Endothelial cell of umbilical vein (primary cell): ENCODE data around the gene LOXL1. TPM values are rescaled to one million over a fixed set of nuclear protein-coding genes. Genes with fewer than 3 reads are reported as not detected.

Experiments
- BruUV-seq: library from RNA; stranded (reverse); fragments of 400-500 nt; replicated peaks from 2 replicates; lab custom pipeline; 2021; lab: Mats Ljungman, UMichigan
- CTCF ChIA-PET: fragments of 300-600, 350-600 bp; sonication (Branson Sonifier 250); formaldehyde crosslinking; loops from one replicate; lab custom pipeline; 2021; ENCODE audit warnings: antibody characterized with exemption, inconsistent platforms; lab: Charles Lee
- POLR2A ChIA-PET: fragments of 300-600, 350-600 bp; sonication (Branson Sonifier 250); formaldehyde crosslinking; loops from one replicate; lab custom pipeline; 2021; ENCODE audit warnings: antibody characterized with exemption, inconsistent platforms; lab: Charles Lee
- DNase-seq: peaks from one replicate; pipeline ENCODE4 v3.0.0-alpha.2; 2011; ENCODE audit warnings: low read depth, low spot score
- FAIRE-seq: peaks from 2 replicates; lab custom pipeline; 2011; peaks lifted over from hg19 to GRCh38; lab: Jason Lieb, UNC
- H2AFZ ChIP-seq: 2 replicates; pipeline ENCODE4 v1.6.0; 2012; ENCODE audit warnings: low read depth, low read length, control low read depth, inconsistent platforms
- H3K27ac ChIP-seq: 2 replicates; pipeline ENCODE4 v1.5.1; 2011; ENCODE audit warnings: low read depth, mild to moderate bottlenecking, control low read depth, low read length, moderate library complexity; ENCODE audit not compliant: insufficient read depth
- H3K27me3 ChIP-seq, 2 experiments: 2 replicates each; pipeline versions ENCODE4 v1.6.0 to v1.6.1; 2011; ENCODE audit warnings: low read length in 2 of 2, mixed read lengths in 1 of 2; ENCODE audit not compliant: control insufficient read depth in 2 of 2, insufficient read depth in 2 of 2
- H3K36me3 ChIP-seq, 2 experiments: 2 replicates in 1 of 2; 3 replicates in 1 of 2; pipeline ENCODE4 v1.5.1; 2011; ENCODE audit warnings: low read length in 2 of 2, mild to moderate bottlenecking in 1 of 2, moderate library complexity in 1 of 2; ENCODE audit not compliant: control insufficient read depth in 2 of 2, insufficient read depth in 2 of 2; ENCODE audit errors: extremely low read depth in 1 of 2
- H3K4me1 ChIP-seq: 3 replicates; pipeline ENCODE4 v1.5.1; 2011; ENCODE audit warnings: mild to moderate bottlenecking, low read length; ENCODE audit not compliant: control insufficient read depth, insufficient read depth; ENCODE audit errors: extremely low read depth
- H3K4me2 ChIP-seq: 2 replicates; pipeline ENCODE4 v1.6.1; 2011; ENCODE audit warnings: low read length, control low read depth, mixed read lengths; ENCODE audit not compliant: insufficient read depth
- H3K4me3 ChIP-seq, 3 experiments: fragments of 200-600 bp in 1 of 3; sonication (generic), shearing (Covaris generic) in 1 of 3; replicated peaks in 1 of 3; 2 replicates each; pipeline ENCODE4 v1.5.1; 2011 to 2016; ENCODE audit warnings: control low read depth in 3 of 3, low read length in 3 of 3, mild to moderate bottlenecking in 2 of 3, inconsistent platforms in 1 of 3, low read depth in 1 of 3, moderate library complexity in 1 of 3; ENCODE audit not compliant: insufficient read depth in 1 of 3
- H3K79me2 ChIP-seq: 2 replicates; pipeline ENCODE4 v1.6.0; 2012; ENCODE audit warnings: low read length, inconsistent platforms; ENCODE audit not compliant: control insufficient read depth, insufficient read depth
- H3K9ac ChIP-seq: replicated peaks from 2 replicates; pipeline ENCODE3; 2011; ENCODE audit warnings: low read length, control low read depth; ENCODE audit not compliant: insufficient read depth; ENCODE audit errors: extremely low read depth
- H3K9me1 ChIP-seq: replicated peaks from 3 replicates; pipeline ENCODE4 v1.6.0; 2011; ENCODE audit warnings: mild to moderate bottlenecking, low read length; ENCODE audit not compliant: control insufficient read depth, insufficient read depth; ENCODE audit errors: extremely low read depth
- H3K9me3 ChIP-seq: replicated peaks from 2 replicates; pipeline ENCODE4 v1.5.1; 2012; ENCODE audit warnings: low read length, inconsistent platforms; ENCODE audit not compliant: control insufficient read depth, insufficient read depth
- H4K20me1 ChIP-seq: replicated peaks from 2 replicates; pipeline ENCODE3; 2011; ENCODE audit warnings: mild to moderate bottlenecking, low read length; ENCODE audit not compliant: control insufficient read depth, insufficient read depth; ENCODE audit errors: extremely low read depth
- EZH2 ChIP-seq: IDR thresholded peaks from 2 replicates; pipeline ENCODE4 v1.6.1; 2012; ENCODE audit warnings: borderline replicate concordance, low read depth, mild to moderate bottlenecking, moderate library complexity, low read length, inconsistent platforms; ENCODE audit not compliant: severe bottlenecking
- FOS ChIP-seq: IDR thresholded peaks from 2 replicates; pipeline ENCODE4 v1.6.1; 2011; ENCODE audit warnings: mild to moderate bottlenecking, low read length, moderate library complexity, borderline replicate concordance; ENCODE audit not compliant: insufficient read depth
- JUN ChIP-seq: IDR thresholded peaks from 2 replicates; pipeline ENCODE4 v1.6.1; 2011; ENCODE audit warnings: borderline replicate concordance, low read depth; ENCODE audit not compliant: insufficient read length, insufficient read depth
- MYC ChIP-seq: IDR thresholded peaks from one replicate; pipeline ENCODE4 v1.6.1; 2011; ENCODE audit warnings: mild to moderate bottlenecking, low read depth, low read length
- POLR2A ChIP-seq: IDR thresholded peaks from 2 replicates; pipeline ENCODE4 v1.6.1; 2012; ENCODE audit warnings: low read depth, mild to moderate bottlenecking, control low read depth, low read length
- POLR2AphosphoS5 ChIP-seq: IDR thresholded peaks from 2 replicates; pipeline ENCODE4 v1.6.1; 2012; ENCODE audit warnings: low read depth, mild to moderate bottlenecking, control low read depth, low read length, moderate library complexity; ENCODE audit not compliant: insufficient read depth
- dilution Hi-C: fragments of 300-500 bp; cut with MboI; formaldehyde crosslinking; loops from one replicate; pipeline ENCODE4 v1.15.0; 2019; ENCODE audit warnings: low sequenced_read_pairs; ENCODE audit not compliant: extremely low pct_ligation_motif_present
- intact Hi-C: fragments of 100-400 bp; cut with micrococcal nuclease; formaldehyde crosslinking; loops from one replicate; pipeline ENCODE4 v1.10.0; 2022
- polyA plus RNA-seq, 4 experiments: library from polyadenylated mRNA; depleted of rRNA in 3 of 4; stranded (reverse) in 3 of 4; unstranded in 1 of 4; fragments of >200 nt; gene quantifications; 2 replicates each; pipeline versions ENCODE4 v1.2.1 to v1.2.3, GENCODE V29; 2011 to 2012; ENCODE audit warnings: missing spikeins in 1 of 4
- total RNA-seq: library from RNA; stranded (reverse); gene quantifications from 2 replicates; pipeline ENCODE4 v1.2.3, GENCODE V29; 2021
- TF ChIP-seq, protein P1 (sequence below), 2 donors: IDR thresholded peaks; 1 replicate in 1 of 2; 2 replicates in 1 of 2; pipeline ENCODE4 v1.5.1; 2011; ENCODE audit warnings: low read length in 2 of 2, mild to moderate bottlenecking in 2 of 2, moderate library complexity in 2 of 2, control low read depth in 1 of 2, inconsistent platforms in 1 of 2, low read depth in 1 of 2; ENCODE audit not compliant: insufficient read depth in 1 of 2; ENCODE audit errors: extremely low read depth in 1 of 2
- TF ChIP-seq, protein P2 (sequence below): IDR thresholded peaks from 2 replicates; pipeline ENCODE4 v1.6.1; 2011; ENCODE audit not compliant: insufficient read depth, insufficient read length

The LOXL1 gene
- total and polyA plus RNA-seq, 2 donors (not counting 3 experiments of a cell fraction or from before 2014, with no cell fraction given), result 5.2 to 14.4 TPM

DNA sequence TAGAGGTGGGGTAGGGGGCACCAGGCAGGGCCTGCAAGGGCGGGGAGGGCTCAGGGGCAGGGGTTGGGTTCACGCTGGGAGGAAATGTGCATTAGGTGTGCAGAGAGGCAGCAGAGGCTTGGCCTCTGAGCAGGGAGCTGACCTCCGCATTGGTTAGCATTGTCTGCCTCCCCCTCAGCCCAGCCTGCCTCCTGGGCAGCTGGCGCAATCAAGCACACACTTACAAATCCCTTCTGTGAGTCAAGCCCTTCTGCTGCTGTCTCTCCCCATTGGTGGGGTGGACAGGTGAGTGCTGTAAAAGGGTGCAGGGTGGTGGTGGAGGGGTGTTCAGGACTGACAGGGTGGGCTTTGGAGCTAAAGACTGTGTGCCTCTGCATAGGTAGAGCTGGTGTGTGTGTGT is 9.3 kb downstream of the LOXL1 start:
- Histone ChIP-seq H2AFZ (no peak overlapping the region), H3K4me3 (no peak overlapping the region), H3K9me1 (no peaks in the 10 kb centered on the region), H4K20me1 (no peaks in the 10 kb centered on the region), H3K27me3 (no peaks in the 10 kb centered on the region), H3K79me2 (no peaks in the 10 kb centered on the region), H3K4me1 (peaks cover 24% of the 10 kb centered on the region), H3K36me3 (no peaks in the 10 kb centered on the region), H3K9ac (no peak overlapping the region), H3K4me2 (no peak overlapping the region), H3K9me3 (no peaks in the 10 kb centered on the region), H3K27ac (no peak overlapping the region)
- no peak for FAIRE-seq
- dilution Hi-C loops, result no loop called here
- BruUV-seq, result no TSS peak
- no peak for DNase-seq
- intact Hi-C loops, result no loop called here
- ChIA-PET POLR2A (interaction anchor here (1.4 kb wide), 1 partner anchor 9 kb away, joined by 3 read pairs; the partner anchor contains the start of gene LOXL1), CTCF (interaction anchor here (0.7 to 4.4 kb wide), 13 partner anchors 8 to 372 kb away, joined by 3 to 29 read pairs (median 5); partner anchors contain the start of gene LOXL1)
- TF ChIP-seq JUN (no peak), POLR2AphosphoS5 (no peak), MYC (no peak), EZH2 (no peak), FOS (no peak), POLR2A (no peak)
- TF ChIP-seq, protein P1, sequence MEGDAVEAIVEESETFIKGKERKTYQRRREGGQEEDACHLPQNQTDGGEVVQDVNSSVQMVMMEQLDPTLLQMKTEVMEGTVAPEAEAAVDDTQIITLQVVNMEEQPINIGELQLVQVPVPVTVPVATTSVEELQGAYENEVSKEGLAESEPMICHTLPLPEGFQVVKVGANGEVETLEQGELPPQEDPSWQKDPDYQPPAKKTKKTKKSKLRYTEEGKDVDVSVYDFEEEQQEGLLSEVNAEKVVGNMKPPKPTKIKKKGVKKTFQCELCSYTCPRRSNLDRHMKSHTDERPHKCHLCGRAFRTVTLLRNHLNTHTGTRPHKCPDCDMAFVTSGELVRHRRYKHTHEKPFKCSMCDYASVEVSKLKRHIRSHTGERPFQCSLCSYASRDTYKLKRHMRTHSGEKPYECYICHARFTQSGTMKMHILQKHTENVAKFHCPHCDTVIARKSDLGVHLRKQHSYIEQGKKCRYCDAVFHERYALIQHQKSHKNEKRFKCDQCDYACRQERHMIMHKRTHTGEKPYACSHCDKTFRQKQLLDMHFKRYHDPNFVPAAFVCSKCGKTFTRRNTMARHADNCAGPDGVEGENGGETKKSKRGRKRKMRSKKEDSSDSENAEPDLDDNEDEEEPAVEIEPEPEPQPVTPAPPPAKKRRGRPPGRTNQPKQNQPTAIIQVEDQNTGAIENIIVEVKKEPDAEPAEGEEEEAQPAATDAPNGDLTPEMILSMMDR (IDR thresholded peaks at IDR 0.05; ENCODE audit: extremely low read depth in 1 of 2, insufficient read depth in 1 of 2, low read depth in 1 of 2, low read length in 2 of 2), result no peak
- TF ChIP-seq, protein P2, sequence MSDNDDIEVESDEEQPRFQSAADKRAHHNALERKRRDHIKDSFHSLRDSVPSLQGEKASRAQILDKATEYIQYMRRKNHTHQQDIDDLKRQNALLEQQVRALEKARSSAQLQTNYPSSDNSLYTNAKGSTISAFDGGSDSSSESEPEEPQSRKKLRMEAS, result no peak
